ENCODE results near the gene TOR4A.

TOR4A gene

GRCh38 chr9:137294681-137295237, 17.2 kb downstream of the TOR4A start:
- DNase-seq (ENCODE audit: low spot score), result no peak

GRCh38 chr9:137295238-137295811, 17.8 kb downstream of the TOR4A start:
- peak; percentile 91 for DNase-seq (ENCODE audit: low spot score)

GRCh38 chr9:137295849-137296669, 18.5 kb downstream of the TOR4A start:
- DNase-seq (ENCODE audit: low spot score), result no peak

GRCh38 chr9:137296670-137297664, 19.4 kb downstream of the TOR4A start:
- DNase-seq (ENCODE audit: low spot score), result no peak

GRCh38 chr9:137297966-137298365, 20.4 kb downstream of the TOR4A start:
- DNase-seq (ENCODE audit: low spot score), result no peak

GRCh38 chr9:137298401-137299202, 21.1 kb downstream of the TOR4A start:
- no peak for DNase-seq (ENCODE audit: low spot score)

GRCh38 chr9:137299203-137299565, 21.7 kb downstream of the TOR4A start:
- no peak for DNase-seq (ENCODE audit: low spot score)

GRCh38 chr9:137299938-137300337, 22.4 kb downstream of the TOR4A start:
- DNase-seq (ENCODE audit: low spot score), result no peak

GRCh38 chr9:137300567-137301080, 23.1 kb downstream of the TOR4A start:
- no peak for DNase-seq (ENCODE audit: low spot score)

- peak; percentile 73 for DNase-seq (ENCODE audit: low spot score)
Observed at GRCh38 chr9:137301081-137301947, 23.8 kb downstream of the TOR4A start.

- DNase-seq (ENCODE audit: low spot score), result peak; percentile 91
Observed at GRCh38 chr9:137302118-137302448, 24.6 kb downstream of the TOR4A start, which contains the start of gene NRARP. Gene NRARP, minus strand, starts transcription at chr9:137302271. Its CDS starts 343 bp downstream, at chr9:137301928.

GRCh38 chr9:137302449-137303150, 25.1 kb downstream of the TOR4A start:
- DNase-seq (ENCODE audit: low spot score), result peak; percentile 88

- DNase-seq (ENCODE audit: low spot score), result no peak
Observed at GRCh38 chr9:137303151-137303892, 25.8 kb downstream of the TOR4A start.

GRCh38 chr9:137303893-137304382, 26.4 kb downstream of the TOR4A start:
- no peak for DNase-seq (ENCODE audit: low spot score)

GRCh38 chr9:137304383-137305059, 27.0 kb downstream of the TOR4A start:
- DNase-seq (ENCODE audit: low spot score), result no peak

GRCh38 chr9:137305060-137305797, 27.7 kb downstream of the TOR4A start:
- peak; percentile 79 for DNase-seq (ENCODE audit: low spot score)

- DNase-seq (ENCODE audit: low spot score), result no peak
Observed at GRCh38 chr9:137305798-137306065, 28.2 kb downstream of the TOR4A start.
